GM21717 (cell line): Measurements from ENCODE around the gene BRCA2.

Experiments used
- ATAC-seq: cut with Tn5 transposase; IDR thresholded peaks from one replicate; pipeline ENCODE4 v1.9.1; 2021; ENCODE audit warnings: mild to moderate bottlenecking, moderate library complexity; ENCODE audit not compliant: unreplicated experiment

BRCA2 gene

GRCh38 chr13:32378012-32378411 is 62.7 kb downstream of the BRCA2 start:
- ATAC-seq, result no peak

GRCh38 chr13:32381539-32381938 is 66.2 kb downstream of the BRCA2 start:
- no peak for ATAC-seq

GRCh38 chr13:32383836-32384618 is 68.7 kb downstream of the BRCA2 start:
- ATAC-seq, result no peak

- ATAC-seq, result no peak
Observed at GRCh38 chr13:32384702-32385101, 69.4 kb downstream of the BRCA2 start.

DNA sequence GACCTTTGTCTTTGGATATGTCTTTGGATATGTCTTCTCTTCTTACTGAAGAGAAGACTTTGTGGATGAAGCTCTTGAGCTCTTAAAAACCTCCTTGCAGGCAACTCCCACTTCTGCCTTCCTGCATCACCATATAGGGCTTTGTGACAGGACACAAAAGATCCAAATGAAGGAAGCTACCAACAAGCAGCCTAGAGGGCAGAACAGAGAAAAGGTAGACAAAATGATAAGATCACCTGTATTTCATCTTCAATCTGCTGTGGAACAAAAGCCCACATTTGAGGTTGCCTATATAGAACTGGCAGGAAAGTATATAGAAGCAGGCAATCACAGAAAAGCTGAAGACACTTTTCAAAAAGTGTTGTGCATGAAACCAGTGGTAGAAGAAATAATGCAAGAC is 70.1 kb downstream of the BRCA2 start:
- ATAC-seq, result no peak

DNA sequence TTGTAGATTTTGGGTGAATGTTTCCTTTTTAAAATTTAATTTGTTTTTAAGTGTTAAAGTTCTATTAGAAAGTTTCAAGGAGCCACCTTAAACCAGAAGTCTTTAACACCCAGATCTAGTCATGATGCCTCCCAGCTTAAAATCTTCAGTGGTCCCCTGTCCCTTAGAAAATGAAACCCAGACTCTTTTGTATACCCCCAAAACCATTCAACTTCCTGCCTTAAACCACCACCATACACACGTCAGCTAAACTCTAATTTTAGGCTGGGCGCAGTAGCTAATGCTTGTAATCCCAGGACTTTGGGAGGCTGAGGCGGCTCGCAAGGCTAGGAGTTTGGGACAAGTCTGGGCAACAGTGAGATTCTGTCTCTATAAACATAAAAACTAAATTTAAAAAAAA is 74.7 kb downstream of the BRCA2 start:
- no peak for ATAC-seq

- no peak for ATAC-seq
Observed at GRCh38 chr13:32390484-32390883, 75.2 kb downstream of the BRCA2 start.

DNA sequence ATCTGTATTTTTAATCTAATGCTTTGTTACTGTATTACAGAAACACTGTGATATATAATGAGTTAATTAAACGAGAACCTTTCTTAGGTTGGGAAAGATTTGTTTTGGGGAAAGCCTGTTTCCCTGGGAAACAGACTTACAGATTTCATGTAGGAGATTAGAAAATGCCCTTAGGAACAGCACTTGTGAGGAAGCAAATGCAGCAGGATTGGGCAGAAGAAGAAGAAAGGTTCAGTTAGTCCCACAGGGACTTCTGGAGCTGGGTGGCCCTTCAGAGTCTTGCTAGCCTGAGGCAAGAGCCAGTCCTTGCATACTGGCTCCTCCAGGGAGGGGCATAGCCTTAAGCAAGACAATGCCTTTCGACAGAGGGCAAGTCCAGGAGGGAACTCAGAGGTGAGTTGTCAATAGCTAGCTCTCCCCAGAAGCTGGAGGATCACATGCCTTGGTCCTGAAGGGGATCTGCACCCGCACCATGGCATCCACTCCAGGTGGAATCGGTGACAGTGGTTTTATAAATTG is 75.9 kb downstream of the BRCA2 start:
- no peak for ATAC-seq

GRCh38 chr13:32403108-32403507 is 87.8 kb downstream of the BRCA2 start:
- ATAC-seq, result no peak

DNA sequence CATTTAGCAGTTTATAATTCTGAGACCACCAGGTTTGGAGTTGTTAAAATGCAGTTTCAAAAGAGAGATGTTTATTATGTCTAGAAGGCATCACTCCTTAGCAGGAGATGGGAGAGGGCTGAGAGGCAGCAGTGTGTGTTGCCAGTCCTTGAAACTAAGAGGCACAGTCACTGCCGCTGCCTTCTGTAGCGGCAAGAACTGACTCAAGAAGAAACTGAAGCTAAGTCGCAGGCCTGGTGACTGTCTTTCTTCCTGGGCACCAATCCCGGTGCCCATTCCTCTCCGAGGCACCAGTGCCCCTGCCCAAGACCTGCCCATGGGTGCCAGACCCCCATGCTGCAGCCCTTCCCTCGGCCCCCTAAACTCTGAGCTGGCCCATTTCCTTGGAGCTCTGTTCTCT is 92.5 kb downstream of the BRCA2 start:
- ATAC-seq, result no peak

- no peak for ATAC-seq
Observed at GRCh38 chr13:32408296-32409000, 93.1 kb downstream of the BRCA2 start.

- no peak for ATAC-seq
Observed at GRCh38 chr13:32409001-32409313, 93.6 kb downstream of the BRCA2 start.

DNA sequence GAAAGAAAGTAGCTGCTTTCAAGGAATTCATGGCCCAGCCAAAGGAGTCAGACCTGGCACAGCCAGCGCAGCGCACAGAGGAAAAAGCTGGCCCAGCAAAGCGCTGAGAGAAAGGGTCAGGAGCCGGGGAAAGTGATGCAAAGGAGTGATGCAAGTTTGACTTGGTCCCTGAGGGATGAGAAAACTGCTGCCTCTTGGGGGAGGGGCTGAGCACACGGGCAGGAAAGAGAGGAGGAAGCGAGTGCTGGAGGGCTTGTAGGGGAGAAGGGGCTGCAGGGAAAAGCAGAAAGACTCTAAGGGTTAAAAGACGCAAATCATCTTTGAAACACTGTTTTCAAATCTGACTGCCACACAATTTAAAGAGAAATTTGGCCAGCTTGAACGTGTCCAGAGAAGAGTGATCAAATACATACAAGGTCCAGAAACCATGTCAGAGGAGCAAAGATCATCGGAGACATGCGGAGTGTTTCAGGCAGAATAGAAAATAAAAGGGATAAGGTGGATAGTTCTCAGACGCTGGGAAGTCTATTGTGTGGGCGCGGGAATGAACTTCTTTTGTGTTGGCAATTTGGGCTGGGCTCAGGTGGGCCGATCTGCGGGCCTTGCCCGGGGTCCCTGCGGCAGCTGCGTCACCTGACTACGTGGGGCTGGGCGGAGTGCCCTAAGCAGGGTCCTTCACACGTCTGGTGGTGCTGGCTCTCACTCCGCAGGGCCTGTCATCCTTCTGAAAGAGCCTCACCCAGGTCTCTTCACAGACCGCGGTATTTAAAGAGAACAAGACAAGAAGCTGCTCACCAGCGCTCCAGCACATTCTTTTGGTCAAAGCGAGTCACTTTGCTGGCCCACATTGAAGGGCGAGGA is 94.5 kb downstream of the BRCA2 start:
- no peak for ATAC-seq

- ATAC-seq, result no peak
Observed at GRCh38 chr13:32413284-32413683, 98.0 kb downstream of the BRCA2 start.

DNA sequence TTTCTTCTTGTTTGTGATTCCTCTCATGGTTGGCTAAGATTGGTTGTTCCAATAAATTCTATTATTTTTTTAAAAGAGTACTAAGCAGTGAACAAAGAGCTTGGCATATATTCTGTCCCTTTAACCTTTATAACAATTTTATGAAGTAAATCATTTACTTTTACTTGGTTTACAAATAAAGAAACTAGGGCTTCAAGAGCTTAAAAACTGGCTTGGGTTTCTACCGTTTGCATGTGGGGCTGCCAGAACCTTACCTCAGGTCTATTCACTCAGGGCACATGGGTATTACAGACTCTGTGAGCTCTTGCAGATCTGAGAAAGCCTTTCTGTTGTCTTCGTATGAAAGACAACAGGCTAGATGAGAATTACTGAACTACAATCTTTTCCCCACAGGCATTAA is 99.3 kb downstream of the BRCA2 start:
- ATAC-seq, result no peak

GRCh38 chr13:32415019-32415418 is 99.7 kb downstream of the BRCA2 start:
- ATAC-seq, result no peak

GRCh38 chr13:32417995-32418394 is 102.7 kb downstream of the BRCA2 start:
- no peak for ATAC-seq

- no peak for ATAC-seq
Observed at GRCh38 chr13:32419862-32420261, 104.6 kb downstream of the BRCA2 start.

DNA sequence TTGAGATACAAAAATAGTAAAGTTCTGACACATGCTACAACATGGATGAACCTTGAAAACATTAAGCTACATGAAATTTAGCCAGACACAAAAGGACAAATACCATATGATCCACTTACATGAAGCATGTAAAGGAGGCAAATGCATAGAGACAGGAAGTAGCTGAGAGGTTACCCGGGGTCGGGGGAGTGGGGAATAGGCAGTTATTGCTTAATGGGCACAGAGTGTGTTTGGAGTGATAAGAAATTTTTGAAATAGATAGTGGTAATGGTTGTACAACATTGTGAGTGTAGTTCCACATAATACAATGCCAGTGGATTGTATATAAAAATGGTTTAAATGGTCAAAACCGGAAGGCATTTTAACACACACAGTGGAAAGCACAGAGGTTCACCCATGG is 108.3 kb downstream of the BRCA2 start:
- no peak for ATAC-seq

DNA sequence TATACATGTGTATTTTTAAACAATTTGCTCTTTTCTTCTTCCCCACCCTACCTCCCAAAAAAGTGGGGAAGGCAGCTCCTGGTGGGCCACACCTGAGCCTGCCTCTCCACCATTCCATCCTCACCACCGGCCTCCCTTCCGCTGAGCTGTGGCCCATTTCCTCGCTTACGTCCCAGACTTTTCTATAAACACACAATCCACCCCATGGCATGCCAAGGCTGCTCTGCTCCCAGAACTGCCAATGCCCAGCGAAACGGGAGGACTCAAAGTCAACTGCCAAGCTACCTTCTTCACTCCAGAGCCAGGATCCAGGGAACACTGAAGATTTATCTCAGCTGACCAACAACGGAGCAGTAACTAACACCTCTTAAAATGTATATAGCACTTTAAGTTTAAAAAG is 109.8 kb downstream of the BRCA2 start:
- ATAC-seq, result no peak

GRCh38 chr13:32426191-32426989 is 111.1 kb downstream of the BRCA2 start:
- peak; percentile 34 for ATAC-seq
